CD8-positive, alpha-beta memory T cell (primary cell): ENCODE data around the gene KCNN4. TPM values are rescaled to one million over a fixed set of nuclear protein-coding genes. Genes with fewer than 3 reads are reported as not detected.
"Not testable (repeated sequence)": the region's sequence is repeated elsewhere in the genome, so short reads cannot be mapped to it uniquely, and the experiment has no call there.

Experiments
- CTCF ChIA-PET: fragments of 350-600 bp; sonication (Branson Sonifier 250); formaldehyde crosslinking; loops from one replicate; lab custom pipeline; 2021; ENCODE audit warnings: antibody characterized with exemption; lab: Charles Lee
- POLR2A ChIA-PET: fragments of 350-600 bp; sonication (Branson Sonifier 250); formaldehyde crosslinking; loops from one replicate; lab custom pipeline; 2021; ENCODE audit warnings: antibody characterized with exemption; lab: Charles Lee
- DNase-seq, 5 donors: peaks; one replicate each; pipeline versions ENCODE4 v3.0.0 to v3.0.0-alpha.2; 2020 to 2022; ENCODE audit warnings: mixed read lengths in 1 of 5
- H3K27ac ChIP-seq: one replicate; pipeline ENCODE4 v1.7.0; 2013; ENCODE audit warnings: low read depth, mild to moderate bottlenecking, low read length, moderate library complexity
- H3K27me3 ChIP-seq: 2 replicates; pipeline ENCODE4 v1.7.0; 2013; ENCODE audit warnings: low read length, mild to moderate bottlenecking; ENCODE audit not compliant: insufficient read depth, poor library complexity, severe bottlenecking
- H3K36me3 ChIP-seq: 2 replicates; pipeline ENCODE4 v1.7.0; 2013; ENCODE audit warnings: mild to moderate bottlenecking, low read length, moderate library complexity; ENCODE audit not compliant: insufficient read depth
- H3K4me1 ChIP-seq: 2 replicates; pipeline ENCODE4 v1.7.0; 2013; ENCODE audit warnings: mild to moderate bottlenecking, low read length, moderate library complexity; ENCODE audit not compliant: insufficient read depth
- H3K4me3 ChIP-seq: 2 replicates; pipeline ENCODE4 v1.7.0; 2013; ENCODE audit warnings: mild to moderate bottlenecking, low read length
- H3K9me3 ChIP-seq: 2 replicates; pipeline ENCODE4 v1.7.0; 2013; ENCODE audit warnings: mild to moderate bottlenecking, low read length
- H3K27ac Mint-ChIP-seq, 8 donors: one replicate each; pipeline ENCODE4 v1.8.0; 2020 to 2021; ENCODE audit warnings: mixed read lengths in 8 of 8, mild to moderate bottlenecking in 6 of 8, inconsistent platforms in 3 of 8, moderate library complexity in 3 of 8
- H3K27me3 Mint-ChIP-seq, 2 donors: one replicate each; pipeline ENCODE4 v1.8.0; 2020 to 2021; ENCODE audit warnings: mixed read lengths in 2 of 2, mild to moderate bottlenecking in 1 of 2, moderate library complexity in 1 of 2
- H3K36me3 Mint-ChIP-seq, 3 donors: one replicate each; pipeline ENCODE4 v1.8.0; 2020 to 2021; ENCODE audit warnings: mixed read lengths in 3 of 3, inconsistent platforms in 1 of 3, mild to moderate bottlenecking in 1 of 3
- H3K4me1 Mint-ChIP-seq, 3 donors: one replicate each; pipeline ENCODE4 v1.8.0; 2020 to 2021; ENCODE audit warnings: mixed read lengths in 3 of 3, inconsistent platforms in 1 of 3, mild to moderate bottlenecking in 1 of 3
- H3K4me3 Mint-ChIP-seq, 7 donors: one replicate each; pipeline ENCODE4 v1.8.0; 2020 to 2021; ENCODE audit warnings: mixed read lengths in 7 of 7, mild to moderate bottlenecking in 6 of 7, moderate library complexity in 4 of 7, inconsistent platforms in 2 of 7
- H3K9me3 Mint-ChIP-seq, 5 donors: one replicate each; pipeline ENCODE4 v1.8.0; 2020 to 2022; ENCODE audit warnings: mixed read lengths in 5 of 5, mild to moderate bottlenecking in 3 of 5, moderate library complexity in 2 of 5, inconsistent platforms in 1 of 5
- polyA plus RNA-seq: library from polyadenylated mRNA; unstranded; fragments of 300-500 nt; fragmentation: Illumina TruSeq; gene quantifications from one replicate; pipeline ENCODE4 v1.2.3, GENCODE V29; 2021
- total RNA-seq, 2 experiments: library from RNA; stranded (reverse); gene quantifications; one replicate each; pipeline ENCODE4 v1.2.3, GENCODE V29; 2021

The KCNN4 gene
- total and polyA plus RNA-seq, 3 experiments from 2014 or later: 8.3 to 97.6 (median 93.8) TPM

- Mint-ChIP-seq H3K27ac (peak overlapping the region; percentile 45 to 92 (median 84)), H3K9me3 (no peaks in the 10 kb centered on the region), H3K4me1 (peaks cover 45 to 63% (median 52%) of the 10 kb centered on the region in 3 donors), H3K27me3 (peaks cover 0 to 2% of the 10 kb centered on the region in 2 donors), H3K4me3 (peak overlapping the region in 6 of 7 donors; percentile 45 to 86 (median 54)), H3K36me3 (peaks cover 0 to 8% (median 0%) of the 10 kb centered on the region in 3 donors)
- no peaks in the 10 kb centered on the region for H3K36me3 ChIP-seq
- DNase-seq: peak in 2 of 5 donors; percentile 61 to 64
- H3K4me1 ChIP-seq: peaks cover 57% of the 10 kb centered on the region
- CTCF ChIA-PET: interaction anchor here (0.9 to 4.6 kb wide), 5 partner anchors 11 to 32 kb away, joined by 3 to 23 read pairs (median 9); partner anchors contain the start of gene SMG9
- H3K27me3 ChIP-seq: no peaks in the 10 kb centered on the region
- H3K9me3 ChIP-seq: no peaks in the 10 kb centered on the region
- peak overlapping the region; percentile 12 for H3K4me3 ChIP-seq
- POLR2A ChIA-PET: interaction anchor here (2.5 kb wide), 1 partner anchor 22 kb away, joined by 7 read pairs; the partner anchor contains the start of gene SMG9
- H3K27ac ChIP-seq: peak overlapping the region; percentile 76
Measured at GRCh38 chr19:43777163-43777695, 3.5 kb downstream of the KCNN4 start.

DNA sequence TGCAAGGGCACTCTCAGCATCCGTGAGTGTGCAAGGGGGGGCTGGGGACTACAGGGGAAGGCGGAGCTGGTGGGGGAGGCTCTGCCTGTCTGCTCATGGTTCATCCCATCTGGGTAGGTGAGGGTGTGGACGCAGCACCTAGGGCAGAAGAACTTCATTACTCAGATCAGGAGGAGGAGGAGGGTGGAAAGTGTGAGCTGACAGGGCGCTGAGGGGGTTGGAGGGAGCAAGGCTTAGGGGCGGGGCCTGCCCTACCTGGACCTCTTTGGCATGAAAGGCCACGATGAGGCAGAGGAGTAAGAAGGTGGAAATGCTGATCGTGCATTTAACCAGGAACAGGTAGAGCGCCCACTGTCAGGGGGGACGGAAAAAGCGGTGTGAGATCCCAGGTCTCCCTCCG is 4.5 kb downstream of the KCNN4 start:
- Histone ChIP-seq H3K27me3 (no peaks in the 10 kb centered on the region), H3K9me3 (no peaks in the 10 kb centered on the region), H3K36me3 (no peaks in the 10 kb centered on the region), H3K4me3 (peak overlapping the region; percentile 12), H3K4me1 (peaks cover 51% of the 10 kb centered on the region), H3K27ac (peak overlapping the region; percentile 76)
- peaks cover 0 to 2% of the 10 kb centered on the region in 2 donors for H3K27me3 Mint-ChIP-seq
- H3K9me3 Mint-ChIP-seq: no peaks in the 10 kb centered on the region
- H3K36me3 Mint-ChIP-seq: peaks cover 0 to 8% (median 0%) of the 10 kb centered on the region in 3 donors
- peaks cover 36 to 55% (median 43%) of the 10 kb centered on the region in 3 donors for H3K4me1 Mint-ChIP-seq
- DNase-seq: no peak
- CTCF ChIA-PET: interaction anchor here (1.3 to 4.6 kb wide), 5 partner anchors 10 to 32 kb away, joined by 3 to 23 read pairs (median 7); partner anchors contain the start of gene SMG9
- peak overlapping the region in 4 of 8 donors; percentile 26 to 63 (median 50) for H3K27ac Mint-ChIP-seq
- POLR2A ChIA-PET: interaction anchor here (2.5 kb wide), 1 partner anchor 21 kb away, joined by 7 read pairs; the partner anchor contains the start of gene SMG9
- H3K4me3 Mint-ChIP-seq: peak overlapping the region in 2 of 7 donors; percentile 28 to 41

- ChIA-PET CTCF (interaction anchor here (1.0 to 1.9 kb wide), 4 partner anchors 9 to 31 kb away, joined by 3 to 7 read pairs (median 3); no protein-coding TSS in a partner anchor), POLR2A (no interaction called here)
- Histone ChIP-seq H3K4me3 (no peak overlapping the region), H3K27me3 (no peaks in the 10 kb centered on the region), H3K9me3 (no peaks in the 10 kb centered on the region), H3K36me3 (peaks cover 2% of the 10 kb centered on the region), H3K27ac (peak overlapping the region; percentile 64), H3K4me1 (peaks cover 46% of the 10 kb centered on the region)
- Mint-ChIP-seq H3K4me3 (no peak overlapping the region), H3K36me3 (peaks cover 0 to 12% (median 0%) of the 10 kb centered on the region in 3 donors), H3K27ac (peak overlapping the region in 3 of 8 donors; percentile 27 to 62 (median 56)), H3K4me1 (peaks cover 32 to 47% (median 38%) of the 10 kb centered on the region in 3 donors), H3K27me3 (no peaks in the 10 kb centered on the region), H3K9me3 (no peaks in the 10 kb centered on the region)
- DNase-seq: no peak
Measured at GRCh38 chr19:43775299-43775890, 5.4 kb downstream of the KCNN4 start.

DNA sequence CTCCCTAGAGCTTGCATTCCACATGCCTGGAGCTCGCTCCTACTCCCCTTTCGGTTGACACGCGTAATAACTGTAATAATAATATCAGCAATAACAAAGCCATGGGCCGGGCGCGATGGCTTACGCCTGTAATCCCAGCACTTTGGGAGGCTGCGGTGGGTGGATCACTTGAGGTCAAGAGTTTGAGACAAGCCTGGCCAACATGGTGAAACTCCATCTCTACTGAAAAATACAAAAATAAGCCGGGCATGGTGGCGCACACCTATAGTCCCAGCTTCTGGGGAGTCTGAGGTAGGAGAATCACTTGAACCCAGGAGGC is 5.9 kb downstream of the KCNN4 start:
- Histone ChIP-seq H3K4me1 (peaks cover 44% of the 10 kb centered on the region), H3K27ac (peak overlapping the region; percentile 64)
- H3K36me3 ChIP-seq, H3K27me3 Mint-ChIP-seq, H3K4me3 Mint-ChIP-seq, H3K27me3 ChIP-seq, H3K9me3 Mint-ChIP-seq, H3K9me3 ChIP-seq, POLR2A ChIA-PET, H3K4me3 ChIP-seq, DNase-seq: not testable (repeated sequence)
- peaks cover 29 to 44% (median 35%) of the 10 kb centered on the region in 3 donors for H3K4me1 Mint-ChIP-seq
- CTCF ChIA-PET: interaction anchor here (1.0 to 1.9 kb wide), 4 partner anchors 8 to 30 kb away, joined by 3 to 7 read pairs (median 3); no protein-coding TSS in a partner anchor
- H3K36me3 Mint-ChIP-seq: peaks cover 0 to 16% (median 0%) of the 10 kb centered on the region in 3 donors
- H3K27ac Mint-ChIP-seq: peak overlapping the region in 1 of 8 donors; percentile 75

- peaks cover 6% of the 10 kb centered on the region for H3K36me3 ChIP-seq
- POLR2A ChIA-PET: no interaction called here
Measured at GRCh38 chr19:43774103-43774939, 6.5 kb downstream of the KCNN4 start.

GRCh38 chr19:43773725-43774102 is 7.1 kb downstream of the KCNN4 start:
- no peak overlapping the region for H3K4me3 Mint-ChIP-seq
- no peak overlapping the region for H3K27ac Mint-ChIP-seq
- DNase-seq: no peak
- ChIA-PET CTCF (no interaction called here), POLR2A (no interaction called here)
- peaks cover 32% of the 10 kb centered on the region for H3K4me1 ChIP-seq
- H3K4me3 ChIP-seq: no peak overlapping the region
- H3K36me3 Mint-ChIP-seq: peaks cover 0 to 27% (median 0%) of the 10 kb centered on the region in 3 donors
- no peaks in the 10 kb centered on the region for H3K27me3 Mint-ChIP-seq
- no peaks in the 10 kb centered on the region for H3K27me3 ChIP-seq
- H3K4me1 Mint-ChIP-seq: peaks cover 20 to 33% (median 23%) of the 10 kb centered on the region in 3 donors
- H3K36me3 ChIP-seq: peaks cover 12% of the 10 kb centered on the region
- peak overlapping the region; percentile 69 for H3K27ac ChIP-seq
- H3K9me3 Mint-ChIP-seq: no peaks in the 10 kb centered on the region
- H3K9me3 ChIP-seq: no peaks in the 10 kb centered on the region

More at GRCh38 chr19:43774103-43774939, 6.5 kb downstream of the KCNN4 start:
- Mint-ChIP-seq H3K27ac (no peak overlapping the region), H3K9me3 (no peaks in the 10 kb centered on the region), H3K27me3 (no peaks in the 10 kb centered on the region), H3K4me3 (no peak overlapping the region), H3K4me1 (peaks cover 24 to 39% (median 29%) of the 10 kb centered on the region in 3 donors), H3K36me3 (peaks cover 0 to 20% (median 0%) of the 10 kb centered on the region in 3 donors)
- H3K27ac ChIP-seq: peak overlapping the region; percentile 69
- H3K4me1 ChIP-seq: peaks cover 38% of the 10 kb centered on the region
- DNase-seq: no peak
- CTCF ChIA-PET: interaction anchor here (1.0 to 1.9 kb wide), 3 partner anchors 8 to 29 kb away, joined by 3 to 7 read pairs (median 3); no protein-coding TSS in a partner anchor
- no peak overlapping the region for H3K4me3 ChIP-seq
- H3K9me3 ChIP-seq: no peaks in the 10 kb centered on the region
- H3K27me3 ChIP-seq: no peaks in the 10 kb centered on the region

GRCh38 chr19:43769256-43769655 is 11.5 kb downstream of the KCNN4 start:
- peaks cover 0 to 38% (median 1%) of the 10 kb centered on the region in 3 donors for H3K36me3 Mint-ChIP-seq
- no peak overlapping the region for H3K4me3 Mint-ChIP-seq
- Histone ChIP-seq H3K4me3 (no peak overlapping the region), H3K9me3 (no peaks in the 10 kb centered on the region), H3K4me1 (peaks cover 35% of the 10 kb centered on the region), H3K27me3 (no peaks in the 10 kb centered on the region), H3K27ac (no peak overlapping the region), H3K36me3 (peaks cover 19% of the 10 kb centered on the region)
- CTCF ChIA-PET: interaction anchor here (4.3 to 4.5 kb wide), 2 partner anchors 16 to 24 kb away, joined by 13 to 27 read pairs; partner anchors contain the start of gene SMG9
- H3K9me3 Mint-ChIP-seq: no peaks in the 10 kb centered on the region
- DNase-seq: no peak
- peaks cover 27 to 34% (median 28%) of the 10 kb centered on the region in 3 donors for H3K4me1 Mint-ChIP-seq
- H3K27ac Mint-ChIP-seq: peak overlapping the region in 2 of 8 donors; percentile 29 to 33
- H3K27me3 Mint-ChIP-seq: peaks cover 0 to 3% of the 10 kb centered on the region in 2 donors
- POLR2A ChIA-PET: no interaction called here
